Measurements from ENCODE around the gene PKP4. TPM values are rescaled to one million over a fixed set of nuclear protein-coding genes. Genes with fewer than 3 reads are reported as not detected.

Gene PKP4
- total RNA-seq, 1 experiment from 2014 or later = 52.0 TPM

DNA sequence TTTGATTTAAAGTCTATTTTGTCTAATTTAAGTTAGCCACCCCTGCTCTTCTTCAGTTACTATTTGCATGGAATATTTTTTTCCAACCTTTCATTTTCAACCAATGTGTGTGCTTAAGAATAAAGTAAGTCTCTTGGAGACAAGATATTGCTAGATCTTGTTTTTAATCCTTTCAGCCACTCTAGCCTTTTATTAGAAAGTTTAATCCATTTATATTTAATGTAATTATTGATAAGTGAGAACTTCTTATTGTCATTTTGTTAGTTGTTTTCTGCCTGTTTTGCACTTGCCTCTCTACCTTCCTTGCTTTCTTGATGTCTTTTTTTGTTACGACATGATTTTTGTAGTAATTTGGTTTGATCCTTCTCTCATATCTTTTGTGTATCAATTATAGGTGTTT, 46.6 kb upstream of the PKP4 start:
- Mint-ChIP-seq H3K27ac (no peak overlapping the region), H3K9me3 (peaks cover 14 to 20% of the 10 kb centered on the region in 2 experiments), H3K36me3 (ENCODE audit: insufficient read depth in 1 of 3, low read depth in 3 of 3) (peaks cover 5 to 28% (median 8%) of the 10 kb centered on the region in 3 experiments; a peak in 6 of 7 replicates), H3K4me1 (peaks cover 20 to 24% of the 10 kb centered on the region in 2 experiments), H3K27me3 (ENCODE audit: low read depth) (no peaks in the 10 kb centered on the region; the same call in 1 of the 2 replicates), H3K4me3 (no peak overlapping the region)
- no peak overlapping the region for H3K56ac ChIP-seq (ENCODE audit: insufficient read length, low read depth, low read length)
- no peak overlapping the region for H3K18ac ChIP-seq (ENCODE audit: insufficient read length, low read depth, low read length)
- no peak overlapping the region for H3T11ph ChIP-seq (ENCODE audit: low read length)
- no peak overlapping the region for H4K8ac ChIP-seq (replicated peaks; ENCODE audit: insufficient read length, low read depth, low read length)
- no peak overlapping the region for H3K9ac ChIP-seq (ENCODE audit: extremely low read depth, insufficient read length, low read length)
- no peak overlapping the region for H3K14ac ChIP-seq (ENCODE audit: insufficient read depth, low read length)
- H3K23me2 ChIP-seq (ENCODE audit: insufficient read length, low read depth, low read length, poor library complexity, severe bottlenecking) = no peaks in the 10 kb centered on the region
- H4K91ac ChIP-seq (ENCODE audit: insufficient read length, low read depth, low read length) = no peak overlapping the region
- H3K4me1 ChIP-seq (ENCODE audit: insufficient read depth, low read length) = peaks cover 2% of the 10 kb centered on the region; the same call in 1 of the 2 replicates
- no CpG with 5 or more reads among the region's 1 CpG for WGBS (ENCODE audit: extremely low coverage, insufficient read length, low lambda C conversion rate)
- no peaks in the 10 kb centered on the region for H4K20me1 ChIP-seq (ENCODE audit: control insufficient read depth, insufficient read depth, insufficient read length)
- no peak overlapping the region for H4K5ac ChIP-seq (ENCODE audit: insufficient read length, low read depth, low read length)
- no peaks in the 10 kb centered on the region for H3K79me1 ChIP-seq (ENCODE audit: insufficient read depth, low read depth, low read length, poor library complexity, severe bottlenecking)
- no peak overlapping the region for H2AK5ac ChIP-seq (ENCODE audit: insufficient read length, low read length)
- H3K4ac ChIP-seq (ENCODE audit: low read depth, low read length) = no peak overlapping the region
- no peak overlapping the region for H3K4me2 ChIP-seq (ENCODE audit: insufficient read depth, insufficient read length, low read length)
- DNase-seq = no peak
- no peak overlapping the region for H2BK20ac ChIP-seq (ENCODE audit: low read depth, low read length, poor library complexity, severe bottlenecking)
- no peak overlapping the region for H3K27ac ChIP-seq (ENCODE audit: insufficient read length, low read depth, low read length)
- H3K79me2 ChIP-seq (ENCODE audit: insufficient read depth, low read length) = no peaks in the 10 kb centered on the region
- no peaks in the 10 kb centered on the region; the same call in 1 of the 2 replicates for H3K27me3 ChIP-seq (ENCODE audit: insufficient read depth, low read length)
- no peak overlapping the region for H2BK5ac ChIP-seq (ENCODE audit: insufficient read length, low read length)
- H3K23ac ChIP-seq (ENCODE audit: insufficient read length, low read depth, low read length) = no peak overlapping the region
- no peak overlapping the region for H2BK120ac ChIP-seq (ENCODE audit: low read depth, low read length, poor library complexity, severe bottlenecking)
- H3K9me3 ChIP-seq (ENCODE audit: control insufficient read depth, low read depth, low read length) = no peaks in the 10 kb centered on the region
- no peak overlapping the region for H2AFZ ChIP-seq (ENCODE audit: low read length)
- no peak overlapping the region for H2BK12ac ChIP-seq (ENCODE audit: insufficient read length, low read depth, low read length)
- H2BK15ac ChIP-seq (ENCODE audit: low read depth, low read length) = no peak overlapping the region
- TF ChIP-seq, protein P1, sequence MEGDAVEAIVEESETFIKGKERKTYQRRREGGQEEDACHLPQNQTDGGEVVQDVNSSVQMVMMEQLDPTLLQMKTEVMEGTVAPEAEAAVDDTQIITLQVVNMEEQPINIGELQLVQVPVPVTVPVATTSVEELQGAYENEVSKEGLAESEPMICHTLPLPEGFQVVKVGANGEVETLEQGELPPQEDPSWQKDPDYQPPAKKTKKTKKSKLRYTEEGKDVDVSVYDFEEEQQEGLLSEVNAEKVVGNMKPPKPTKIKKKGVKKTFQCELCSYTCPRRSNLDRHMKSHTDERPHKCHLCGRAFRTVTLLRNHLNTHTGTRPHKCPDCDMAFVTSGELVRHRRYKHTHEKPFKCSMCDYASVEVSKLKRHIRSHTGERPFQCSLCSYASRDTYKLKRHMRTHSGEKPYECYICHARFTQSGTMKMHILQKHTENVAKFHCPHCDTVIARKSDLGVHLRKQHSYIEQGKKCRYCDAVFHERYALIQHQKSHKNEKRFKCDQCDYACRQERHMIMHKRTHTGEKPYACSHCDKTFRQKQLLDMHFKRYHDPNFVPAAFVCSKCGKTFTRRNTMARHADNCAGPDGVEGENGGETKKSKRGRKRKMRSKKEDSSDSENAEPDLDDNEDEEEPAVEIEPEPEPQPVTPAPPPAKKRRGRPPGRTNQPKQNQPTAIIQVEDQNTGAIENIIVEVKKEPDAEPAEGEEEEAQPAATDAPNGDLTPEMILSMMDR (conservative IDR thresholded peaks at IDR 0.05) = no peak
